ENCODE data around the gene TSPOAP1.
A peak's percentile ranks its signal among the peaks of the same experiment; 100 is the strongest.

TSPOAP1 gene

DNA sequence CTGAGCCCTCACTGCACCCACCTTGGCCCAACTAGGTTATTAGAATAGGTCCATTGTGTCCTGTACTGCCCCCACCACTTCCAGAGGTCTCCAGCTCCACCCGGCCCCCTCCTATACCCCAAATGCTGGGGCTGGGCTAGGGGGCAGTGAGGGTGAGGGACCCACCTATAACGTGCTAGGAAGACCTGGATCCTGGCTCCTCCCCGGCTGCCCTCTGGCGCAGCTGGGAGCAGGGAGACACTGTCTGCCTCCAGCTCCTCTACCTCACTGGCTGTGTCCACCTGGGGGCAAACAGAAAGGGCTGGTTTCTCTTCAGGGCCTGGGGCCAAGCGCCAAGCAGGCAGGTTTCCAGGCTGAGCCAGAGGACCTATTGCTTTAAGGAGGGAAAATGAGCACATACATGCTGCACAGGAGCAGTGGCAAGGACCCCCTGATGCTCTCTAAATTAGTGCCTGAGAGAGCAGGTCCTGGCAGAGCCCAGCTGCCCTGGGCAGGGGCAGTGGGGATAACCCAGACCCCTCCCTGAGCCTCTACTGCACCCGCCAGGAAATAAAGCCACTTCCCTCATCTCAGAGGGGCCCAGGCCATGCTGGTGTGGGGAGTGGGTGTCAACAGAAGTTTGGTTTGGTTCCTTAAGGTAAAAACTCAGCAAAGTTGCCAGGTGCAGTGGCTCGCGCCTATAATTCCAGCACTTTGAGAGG lies 12.2 kb downstream of the TSPOAP1 start:
- DNase-seq, result peak in 1 of 2 donors; percentile 0

DNA sequence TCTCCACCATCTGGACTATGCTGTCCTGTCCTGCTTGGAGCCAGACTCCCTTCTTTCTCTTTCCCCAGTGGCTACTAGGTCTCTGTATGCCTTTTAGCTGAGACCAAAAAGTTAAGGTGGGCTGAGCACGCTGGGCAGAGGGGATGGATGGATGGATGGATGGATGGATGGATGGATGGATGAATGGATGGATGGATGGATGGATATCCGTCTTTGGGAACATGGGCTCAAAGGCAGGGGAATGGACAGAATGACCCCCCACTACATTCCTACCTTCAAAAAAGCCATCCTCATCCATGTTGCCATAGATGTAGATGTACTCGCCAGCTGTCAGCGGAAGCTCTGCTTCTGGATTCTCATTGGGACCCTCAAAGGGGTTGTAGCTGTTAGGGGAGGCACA lies 12.8 kb downstream of the TSPOAP1 start:
- no peak for DNase-seq

DNA sequence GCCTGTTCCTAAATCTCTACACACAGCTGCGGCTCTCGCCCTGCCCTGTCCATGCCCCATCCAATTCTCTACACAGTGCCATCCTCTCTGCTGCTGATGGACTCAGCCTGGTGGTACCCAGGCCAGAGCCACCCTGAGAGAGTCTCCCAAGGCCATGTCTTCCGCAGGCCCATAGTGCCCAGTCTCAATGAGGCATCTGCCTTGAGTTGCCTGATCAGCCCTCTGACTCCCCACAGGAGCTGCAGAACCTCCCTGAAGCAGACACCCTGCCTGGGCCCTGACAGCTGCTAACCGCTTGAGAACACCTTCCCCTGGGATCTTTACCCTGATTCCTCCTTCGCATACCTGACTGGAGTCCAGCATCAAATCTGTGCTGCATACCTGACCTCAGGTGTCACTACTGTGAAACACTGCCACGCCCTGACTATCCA lies 13.3 kb downstream of the TSPOAP1 start:
- no peak for DNase-seq

DNA sequence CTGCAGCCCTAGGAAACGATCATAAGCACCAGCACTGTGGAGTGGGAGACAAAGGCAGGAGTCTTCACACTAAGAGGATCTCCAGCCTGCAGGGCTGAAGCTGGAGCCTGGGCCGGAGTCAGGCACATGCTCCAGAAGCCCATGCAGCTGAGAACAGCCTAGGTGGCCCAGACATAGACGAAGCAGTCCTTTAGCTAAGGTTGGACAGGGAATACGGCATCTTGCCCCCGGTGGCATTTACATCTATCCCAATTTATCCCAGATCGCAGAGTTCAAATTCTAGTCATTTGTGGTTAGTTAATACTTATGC lies 13.9 kb downstream of the TSPOAP1 start:
- no peak for DNase-seq

DNA sequence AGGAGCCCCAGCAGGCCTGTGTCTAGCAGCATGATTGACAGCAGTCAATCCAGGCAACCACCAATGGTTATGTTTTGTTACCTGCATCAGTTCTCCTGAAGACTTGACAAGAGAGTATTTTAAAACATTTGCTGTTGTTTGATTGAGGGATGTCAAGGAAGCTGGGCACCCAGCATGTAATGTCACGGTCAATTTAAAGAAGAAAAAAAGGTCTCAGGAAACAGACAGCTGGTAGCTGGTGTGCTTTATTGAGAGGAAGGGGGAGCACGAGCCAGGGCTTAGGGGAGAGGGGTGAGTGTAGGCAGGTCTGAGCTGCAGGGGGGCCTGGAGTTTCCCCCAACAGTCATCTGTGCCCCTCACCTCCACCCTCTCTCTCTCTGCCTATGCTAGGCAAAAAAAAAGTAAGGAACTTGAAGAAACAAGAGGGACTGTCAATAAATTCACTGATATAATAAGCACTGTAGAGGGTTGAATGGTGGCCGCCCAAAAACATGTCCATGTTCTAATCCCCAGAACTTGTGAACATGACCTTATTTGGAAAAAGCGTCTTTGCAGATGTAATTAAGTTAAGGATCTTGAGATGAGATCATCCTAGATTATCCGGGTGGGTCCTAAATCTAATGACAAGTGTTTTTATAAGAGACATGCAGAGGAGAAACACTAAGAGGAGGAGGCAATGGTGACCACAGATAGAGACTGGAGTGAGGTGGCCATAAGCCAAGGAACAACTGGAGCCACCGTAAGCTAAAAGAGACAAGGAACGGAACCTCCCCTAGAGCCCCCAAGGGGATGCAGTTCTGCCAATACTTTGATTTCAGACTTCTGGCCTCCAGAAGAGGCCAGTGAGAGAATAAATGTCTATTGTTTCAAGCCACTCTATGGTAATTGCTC lies 14.5 kb downstream of the TSPOAP1 start:
- DNase-seq, result no peak

DNA sequence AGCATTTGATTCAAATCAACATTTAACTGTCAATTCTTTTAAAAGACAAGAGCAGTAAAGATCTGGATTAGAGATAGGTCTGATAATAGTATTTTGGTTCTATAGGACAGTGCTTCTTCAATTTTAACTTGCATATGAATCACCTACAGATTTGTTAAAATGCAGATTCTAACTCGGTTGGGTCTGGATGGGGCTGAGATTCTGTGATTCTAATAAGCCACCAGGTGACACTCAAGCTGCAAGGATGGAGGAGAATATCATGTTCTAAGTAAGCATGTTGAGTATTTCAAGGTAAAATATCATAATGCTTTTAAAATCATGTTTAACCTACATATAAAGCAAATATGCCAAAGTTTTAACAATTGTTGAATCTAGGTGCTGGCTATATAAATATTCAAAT lies 15.8 kb downstream of the TSPOAP1 start:
- DNase-seq, result no peak

DNA sequence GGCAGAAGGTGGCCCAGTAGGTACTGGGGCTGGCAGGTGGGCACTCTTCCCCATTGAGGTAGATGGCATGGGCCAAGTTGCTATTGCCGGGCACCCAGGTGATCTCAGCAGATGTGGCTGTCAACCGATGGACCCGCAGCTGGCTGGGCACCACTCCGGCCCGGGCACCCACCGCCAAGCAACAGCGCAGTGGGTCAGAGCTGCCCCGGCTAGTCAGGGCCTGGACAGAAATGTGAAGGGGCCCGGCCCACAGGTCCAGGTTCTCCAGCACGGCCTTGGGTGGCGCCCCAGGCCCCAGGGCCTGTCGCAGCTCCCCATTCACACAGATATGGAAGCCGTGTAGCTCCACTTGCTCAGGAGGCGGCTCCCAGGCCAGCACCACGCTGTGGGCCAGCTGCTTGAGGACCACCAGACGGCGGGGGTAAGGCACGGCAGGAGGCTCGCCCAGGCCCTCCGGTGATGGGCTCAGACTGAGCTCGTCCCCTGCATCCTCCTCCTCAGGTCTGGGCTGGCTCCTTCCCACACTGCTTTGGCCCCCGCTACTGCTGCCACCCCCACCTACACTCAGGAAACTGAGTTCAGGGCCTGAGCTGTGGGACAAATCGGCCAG lies 16.5 kb downstream of the TSPOAP1 start:
- DNase-seq, result no peak

DNA sequence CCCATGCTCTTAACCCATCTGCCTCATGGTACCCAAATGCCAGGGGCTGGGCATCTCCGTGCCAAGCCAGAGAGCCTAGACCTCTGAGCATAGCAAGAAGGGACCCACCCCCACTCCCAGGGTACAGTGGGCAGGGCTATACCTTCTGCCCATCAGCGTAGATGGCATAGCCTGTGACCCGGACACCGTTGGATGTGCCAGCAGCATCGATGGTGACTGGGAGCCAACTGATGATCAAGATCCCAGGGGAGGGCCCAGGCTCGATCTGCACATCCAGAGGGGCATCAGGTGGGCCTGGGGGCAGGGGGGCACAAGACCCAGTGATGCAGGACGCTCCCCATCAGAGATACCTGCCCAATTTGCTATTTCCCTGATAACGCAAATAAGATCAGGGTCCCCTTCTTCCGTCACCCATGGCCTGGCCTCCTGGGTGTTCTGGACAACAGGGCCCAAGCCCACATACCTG lies 17.1 kb downstream of the TSPOAP1 start:
- no peak for DNase-seq

DNA sequence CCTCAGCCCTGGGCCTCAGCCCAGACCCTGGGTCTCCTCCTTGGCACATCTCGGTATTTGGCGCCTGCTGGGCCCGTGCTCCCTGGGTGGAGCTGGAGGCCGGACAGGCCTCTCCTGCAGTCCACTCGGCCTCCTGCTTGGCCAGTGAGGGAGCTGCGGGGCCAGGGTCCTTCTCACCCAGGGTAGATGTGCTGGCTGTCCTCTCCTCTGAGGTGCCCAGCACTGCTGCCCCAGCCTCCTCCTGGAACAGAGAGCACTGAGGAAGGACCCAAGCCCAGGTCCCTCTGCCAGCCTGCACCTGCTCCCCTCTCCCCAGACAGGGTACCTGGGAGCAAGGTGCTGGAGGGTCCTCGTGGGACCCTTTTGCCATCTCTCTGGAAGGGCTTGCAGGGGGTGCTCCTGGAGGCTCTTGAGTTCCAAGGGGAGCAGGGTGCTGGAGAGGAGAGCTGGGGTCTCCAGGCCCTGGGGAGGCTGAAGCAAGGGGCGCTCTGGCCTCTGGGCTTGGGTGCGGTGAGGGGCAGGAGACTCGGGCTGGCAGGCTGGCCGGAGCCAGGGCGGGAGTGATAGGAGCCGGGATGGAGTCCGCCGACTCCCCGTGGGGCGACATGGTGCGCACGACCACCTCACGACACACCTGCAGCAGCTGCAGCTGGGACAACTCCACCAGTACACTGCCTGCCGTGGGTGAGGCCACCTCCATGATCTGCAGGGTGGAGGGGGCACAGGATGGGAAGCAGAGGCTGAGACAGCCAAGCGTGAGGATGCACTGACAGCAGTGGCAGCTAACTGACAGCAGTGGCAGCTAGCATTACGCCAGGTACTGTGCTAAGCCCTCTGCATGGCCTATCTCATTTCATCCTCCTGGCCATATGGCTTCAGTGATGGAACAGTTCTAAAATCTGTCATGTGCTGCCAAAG lies 17.8 kb downstream of the TSPOAP1 start:
- DNase-seq, result no peak

DNA sequence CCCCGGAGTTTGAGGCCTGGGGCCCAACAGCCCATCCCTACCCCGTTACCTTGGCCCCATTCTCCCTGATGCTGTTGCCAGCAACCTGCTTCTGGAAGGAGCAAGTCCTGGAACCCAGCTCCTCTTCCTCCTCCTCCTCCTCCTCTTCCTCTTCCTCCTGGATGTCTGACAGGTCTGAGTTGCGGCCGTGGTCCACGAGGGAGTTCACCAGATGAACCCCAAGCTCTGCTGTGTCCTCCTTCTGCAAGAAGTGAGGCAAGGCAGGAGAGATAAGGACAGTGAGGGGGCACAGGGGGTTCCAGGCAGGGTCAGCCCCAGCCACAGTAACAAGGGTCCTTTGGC lies 18.7 kb downstream of the TSPOAP1 start:
- no peak for DNase-seq

DNA sequence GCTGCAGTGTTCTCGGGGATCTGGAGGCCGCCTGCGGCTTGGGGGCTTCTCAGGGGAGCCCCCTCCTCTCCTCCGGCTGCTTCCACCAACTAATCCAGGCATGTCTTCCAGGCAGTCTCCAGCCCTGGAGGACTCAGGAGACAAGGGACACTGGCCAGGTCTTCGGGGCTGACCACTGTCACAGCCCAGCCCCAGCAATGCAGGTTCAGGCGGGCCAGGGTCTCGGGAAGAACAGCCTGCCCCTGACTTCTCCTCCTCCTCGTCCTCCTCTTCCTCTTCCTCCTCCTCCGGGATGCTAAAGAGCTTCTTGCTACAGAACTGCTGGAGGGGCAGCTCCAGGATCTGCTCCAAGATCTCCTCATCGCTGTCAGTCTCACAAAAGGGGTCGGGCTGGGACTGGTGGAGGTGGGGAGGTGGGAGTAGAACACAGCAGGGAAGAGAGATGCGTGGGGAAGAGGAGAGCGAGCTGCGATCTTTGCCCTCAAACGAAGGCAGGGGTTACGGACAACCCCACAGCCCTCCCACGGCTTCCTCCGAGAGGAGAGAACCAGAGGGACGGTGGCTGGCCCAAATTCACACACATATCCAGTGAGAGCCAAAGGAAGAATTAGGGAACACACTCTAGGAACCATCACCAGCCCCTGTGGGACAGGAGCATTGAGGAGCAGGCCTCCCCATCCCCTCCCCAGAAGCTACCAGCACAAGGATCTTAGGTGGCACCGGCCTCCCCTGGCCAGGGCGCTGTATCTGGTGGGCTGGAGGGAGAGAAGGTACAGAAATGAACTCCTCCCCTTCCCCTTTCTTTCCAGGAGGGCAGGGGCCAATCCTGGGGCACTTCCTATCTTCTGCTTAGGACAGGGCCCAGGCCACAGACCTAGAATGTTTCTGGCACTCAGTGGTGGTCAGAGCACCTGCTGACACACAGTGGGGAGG lies 19.3 kb downstream of the TSPOAP1 start:
- DNase-seq, result peak; percentile 37 to 63

DNA sequence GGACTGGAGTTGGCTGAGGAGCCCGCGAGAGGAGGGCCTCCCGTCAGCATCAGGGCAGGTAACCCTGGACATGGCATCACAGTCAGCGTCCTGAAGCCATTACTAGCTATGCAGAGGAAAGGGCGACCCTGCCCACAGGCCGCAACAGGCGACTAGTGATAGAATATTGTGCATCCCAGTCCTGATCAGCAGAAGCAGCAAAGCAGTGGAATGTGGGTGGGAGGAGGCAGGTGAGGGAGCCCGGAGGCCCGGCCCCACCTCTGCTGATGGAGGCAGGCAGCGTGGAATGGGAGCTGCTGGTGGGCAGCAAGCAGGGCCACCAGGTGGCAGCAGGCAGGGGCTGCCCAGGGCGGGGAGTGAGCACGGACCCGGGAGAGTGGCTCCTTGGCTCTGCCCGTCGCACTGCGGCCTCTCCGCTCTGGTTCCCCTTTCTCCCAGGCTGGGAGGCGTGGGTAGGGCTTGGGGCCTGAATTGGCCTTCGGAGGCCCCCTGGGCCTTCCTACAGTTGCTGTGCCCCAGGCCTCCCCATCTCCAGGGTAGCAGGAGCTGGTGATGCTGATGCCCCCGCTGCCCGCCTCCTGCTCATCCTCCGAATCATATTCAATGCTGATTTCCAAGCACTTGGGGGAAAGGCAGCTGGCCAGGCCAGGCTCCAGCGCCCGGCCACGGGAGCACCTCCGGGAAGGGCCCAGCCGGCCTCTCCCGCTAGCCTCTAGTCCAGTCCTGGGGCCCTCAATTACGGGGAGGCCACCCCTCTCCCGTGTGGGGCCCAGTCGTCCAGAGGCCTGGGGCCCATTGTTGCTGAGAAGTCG lies 20.2 kb downstream of the TSPOAP1 start:
- peak; percentile 69 to 81 for DNase-seq

DNA sequence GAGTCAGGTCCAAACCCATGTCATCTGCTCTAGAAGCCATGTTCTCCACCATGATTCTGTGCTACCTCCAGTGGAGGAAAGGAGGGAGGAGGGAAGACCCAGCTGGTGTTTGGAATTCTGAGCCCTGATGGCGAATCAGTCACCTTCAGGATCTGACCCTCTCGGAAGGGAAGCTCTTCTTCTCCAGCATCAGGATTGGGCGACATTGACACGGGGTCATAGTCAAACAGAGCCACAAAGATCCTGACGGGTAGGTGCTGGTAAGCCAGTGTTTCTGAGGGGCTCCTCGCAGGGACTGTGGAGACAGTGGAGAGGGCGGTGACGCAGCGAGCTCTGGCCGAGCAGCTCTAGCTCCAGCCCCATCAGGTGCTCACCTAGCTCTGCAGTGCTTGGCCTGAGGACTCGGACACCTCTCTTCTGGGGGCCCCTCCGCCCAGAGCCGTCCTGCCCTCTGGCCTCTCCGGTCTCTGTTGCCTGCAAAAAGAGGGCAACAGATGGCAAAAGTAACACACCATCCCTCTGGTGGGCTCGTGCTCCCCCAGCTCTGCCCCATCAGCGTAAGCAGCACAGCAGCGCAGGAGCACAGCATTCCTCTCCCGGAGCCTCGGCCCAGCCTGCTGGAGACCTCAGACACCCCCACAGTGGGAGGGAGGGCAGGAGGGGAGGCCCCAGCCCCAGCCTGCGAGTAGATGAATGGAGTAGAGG lies 21.0 kb downstream of the TSPOAP1 start:
- DNase-seq, result no peak

DNA sequence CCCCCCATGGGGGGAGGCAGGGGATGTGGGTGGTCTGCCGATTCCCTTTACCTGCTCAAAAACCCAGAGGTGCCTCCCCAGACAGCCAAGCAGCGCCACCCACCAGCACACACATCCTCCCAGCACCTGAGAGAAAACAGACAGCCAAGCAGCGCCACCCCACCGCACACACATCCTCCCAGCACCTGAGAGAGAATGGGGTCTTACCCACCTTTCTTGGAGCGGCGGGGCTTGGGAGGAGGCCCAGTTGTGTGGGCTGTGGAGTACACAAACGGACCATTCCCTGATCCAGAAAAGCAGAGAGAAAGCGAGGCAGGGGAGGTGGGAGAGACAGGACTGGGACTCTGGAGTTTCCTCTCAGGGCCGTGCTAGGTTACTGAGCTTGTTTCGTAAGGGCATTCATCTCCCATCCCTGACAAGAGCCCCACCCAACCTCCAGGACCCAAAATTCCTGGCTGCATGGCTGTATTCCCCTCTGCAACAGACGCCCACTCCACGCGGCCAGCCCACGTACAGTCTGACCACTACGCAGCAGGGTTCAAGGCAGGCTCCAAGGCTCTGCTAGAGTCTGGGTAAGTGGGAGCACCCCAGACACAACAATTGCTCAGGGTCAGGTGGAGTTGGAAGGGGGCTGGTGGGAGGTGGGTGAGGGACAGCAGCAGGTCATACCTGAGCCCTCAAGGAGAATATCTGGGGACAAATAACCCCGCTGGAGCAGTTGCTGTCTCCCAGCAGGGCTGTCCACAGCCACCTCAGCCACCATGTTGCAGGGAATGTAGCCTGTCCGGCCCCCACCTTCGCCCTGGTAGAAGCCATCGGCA lies 22.3 kb downstream of the TSPOAP1 start:
- no peak for DNase-seq

DNA sequence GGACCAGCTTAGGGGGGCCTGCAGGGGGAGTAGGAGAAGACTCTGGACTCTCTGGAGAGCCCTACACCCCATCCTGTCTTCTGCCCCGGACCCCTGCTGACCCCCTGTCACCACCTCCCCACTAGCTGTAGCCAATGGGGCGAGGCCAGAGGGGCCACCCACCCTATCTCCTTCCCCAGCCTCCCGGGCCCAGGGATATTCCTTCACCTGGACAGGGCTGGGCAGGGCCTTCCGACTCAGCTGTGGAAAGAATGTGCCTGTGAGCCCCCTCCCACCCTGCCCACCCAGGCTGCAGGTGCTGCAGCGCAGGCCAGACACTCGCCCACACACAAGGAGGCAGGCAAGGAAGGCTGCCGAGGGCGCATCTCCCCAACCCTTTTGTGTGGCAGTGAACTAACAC lies 23.0 kb downstream of the TSPOAP1 start:
- no peak for DNase-seq

DNA sequence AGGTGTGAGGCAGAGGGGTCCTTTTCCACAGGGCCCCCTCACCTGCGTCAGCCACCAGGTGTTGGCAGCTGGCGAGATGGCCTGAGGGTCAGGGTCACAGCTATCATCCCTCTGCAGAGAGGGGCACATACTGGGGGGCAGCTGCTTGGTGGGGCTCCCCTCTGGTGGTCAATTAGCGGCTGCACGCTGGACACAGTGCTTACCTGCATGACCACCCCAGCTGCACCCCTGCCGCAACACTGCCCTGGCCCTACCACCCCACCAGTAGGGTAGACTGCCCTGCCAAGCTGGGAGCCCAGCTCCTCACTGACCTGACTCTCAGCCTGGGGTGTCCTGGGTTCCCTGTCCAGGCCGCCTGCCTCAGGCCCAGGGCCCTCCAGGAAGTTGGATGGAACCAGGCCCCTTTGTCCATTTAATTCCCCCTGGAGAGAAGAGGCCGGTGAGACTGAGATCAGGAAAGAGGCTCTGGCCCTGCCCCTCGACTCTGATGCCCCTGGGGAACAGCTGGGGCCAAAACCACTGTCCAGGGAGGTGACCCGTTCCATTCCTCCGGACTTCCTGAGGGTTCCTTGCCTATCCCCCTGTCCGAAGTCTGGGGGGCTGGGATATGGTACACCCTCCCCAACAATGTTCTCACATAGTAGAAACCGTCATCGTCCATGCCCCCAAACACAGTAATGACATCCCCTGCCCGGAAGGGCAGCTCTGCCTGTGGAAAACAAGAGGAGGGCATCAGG lies 23.7 kb downstream of the TSPOAP1 start:
- no peak for DNase-seq

DNA sequence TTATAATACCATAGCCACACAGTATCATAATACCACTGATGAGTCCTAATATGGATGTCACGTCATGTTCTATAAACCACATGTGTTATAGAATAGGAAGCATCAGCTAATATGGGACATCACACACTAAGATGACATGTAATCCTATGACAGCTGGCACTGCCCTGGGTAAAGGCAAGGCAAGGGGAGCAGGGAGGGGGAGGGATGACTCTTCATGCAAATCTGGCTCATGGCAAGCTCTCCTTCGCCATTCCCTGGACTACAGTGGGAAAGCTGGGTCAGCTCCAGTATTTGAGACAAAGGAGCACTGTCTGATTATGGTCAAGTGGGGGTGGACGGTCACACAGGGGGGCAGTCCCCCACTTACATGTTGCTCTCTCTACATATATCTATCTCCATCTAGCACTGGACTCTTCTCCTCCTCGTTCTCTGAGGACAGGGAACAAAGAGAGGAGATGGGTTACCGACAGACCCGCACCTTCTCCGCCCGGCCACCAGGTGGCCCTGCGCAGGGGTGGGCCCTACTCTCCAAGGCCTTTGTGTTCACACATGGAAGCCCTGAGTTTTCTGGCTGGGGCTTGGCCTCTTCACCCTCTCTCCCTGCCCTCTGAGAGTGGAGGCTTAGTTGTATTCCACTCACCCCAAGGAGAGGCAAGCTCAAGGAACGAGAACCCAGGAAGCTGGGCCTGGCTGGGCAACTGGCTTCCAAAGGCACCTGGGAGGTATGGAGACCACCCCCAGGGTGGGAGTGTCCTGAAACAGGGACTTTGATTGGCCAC lies 24.4 kb downstream of the TSPOAP1 start:
- peak; percentile 56 to 60 for DNase-seq

Measured in inflammatory macrophage (primary cell).